GM21360 (cell line): Measurements from ENCODE around the gene CLDN16.

Source experiments
- ATAC-seq: cut with Tn5 transposase; IDR thresholded peaks from one replicate; pipeline ENCODE4 v1.9.1; 2021; ENCODE audit warnings: mild to moderate bottlenecking, moderate library complexity; ENCODE audit not compliant: unreplicated experiment

The CLDN16 gene

DNA sequence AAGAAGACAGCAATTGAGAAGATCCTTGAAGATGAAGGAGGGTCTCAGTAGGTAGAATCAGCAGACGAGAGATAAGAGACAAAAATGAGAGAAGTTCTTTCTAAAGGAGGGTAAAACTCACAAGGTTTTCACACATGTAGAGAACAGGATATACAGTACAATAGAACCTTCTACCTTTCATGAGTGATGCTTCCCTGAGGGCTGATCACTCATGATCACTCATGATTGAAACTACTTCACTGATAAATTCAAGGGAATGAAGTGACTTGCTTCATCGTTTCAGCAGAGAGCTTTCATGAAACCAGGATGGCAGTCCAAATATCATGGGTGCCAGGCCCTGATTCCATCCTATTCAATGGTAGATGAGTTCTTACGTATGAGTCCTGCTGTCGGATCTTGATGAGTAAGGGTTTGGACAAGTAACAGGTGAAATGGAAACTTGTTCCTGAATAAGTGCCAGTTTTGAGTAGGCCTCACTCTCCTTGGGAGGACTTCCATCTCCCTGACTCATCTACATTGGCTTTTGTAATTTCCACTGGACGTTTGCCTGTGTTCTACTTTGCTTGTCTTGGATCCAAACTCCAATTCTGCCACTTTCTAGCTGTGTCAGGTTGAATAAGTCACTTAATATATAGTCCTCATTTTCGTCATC is 9.6 kb upstream of the CLDN16 start:
- ATAC-seq, result no peak

- no peak for ATAC-seq
Measured at GRCh38 chr3:190380184-190380583, 7.8 kb upstream of the CLDN16 start.

- no peak for ATAC-seq
Measured at GRCh38 chr3:190381441-190381840, 6.5 kb upstream of the CLDN16 start.

DNA sequence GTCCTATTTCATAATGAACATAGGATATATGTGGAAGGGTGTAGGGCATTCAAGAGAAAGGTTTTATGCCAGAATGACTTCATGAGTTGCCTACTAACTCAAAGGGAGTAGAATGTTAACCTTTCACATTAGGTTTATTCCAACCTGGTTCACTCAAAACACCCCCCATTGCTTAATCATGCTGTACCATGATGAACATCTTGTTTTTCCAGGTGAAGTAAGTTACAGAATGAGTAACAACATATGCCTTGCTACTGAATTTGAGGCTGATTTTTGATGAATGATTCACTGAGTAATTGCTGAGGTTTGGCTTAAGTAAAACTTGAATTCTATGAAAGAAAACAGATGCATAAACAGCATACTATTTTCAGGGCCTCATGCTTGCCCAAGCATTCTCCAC is 5.9 kb upstream of the CLDN16 start:
- ATAC-seq, result no peak

- ATAC-seq, result peak; percentile 97
Measured at GRCh38 chr3:190384309-190384756, 3.6 kb upstream of the CLDN16 start.

GRCh38 chr3:190385731-190386688 is 2.0 kb upstream of the CLDN16 start:
- ATAC-seq, result no peak

DNA sequence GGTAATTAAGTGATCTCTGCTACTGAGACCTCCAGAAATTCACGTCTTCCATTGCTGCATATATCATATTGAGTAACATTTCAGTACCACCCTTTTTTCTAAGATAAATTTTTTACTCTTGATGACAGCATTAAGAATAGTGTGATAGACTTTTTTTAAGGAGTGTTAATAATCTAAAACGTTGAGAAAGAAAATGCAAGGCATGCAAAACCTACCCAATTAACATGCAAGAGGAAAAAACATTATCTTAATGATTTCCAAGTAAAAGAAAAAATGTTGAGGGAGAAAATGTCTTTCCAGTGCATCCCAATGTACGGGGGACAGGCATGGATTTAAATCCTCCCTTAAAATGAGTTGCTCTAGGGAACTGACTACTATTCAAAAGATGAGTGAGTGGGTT is 740 bp downstream of the CLDN16 start:
- no peak for ATAC-seq

GRCh38 chr3:190396001-190396400 is 8.0 kb downstream of the CLDN16 start:
- ATAC-seq, result no peak

- ATAC-seq, result no peak
Measured at GRCh38 chr3:190397889-190398288, 9.9 kb downstream of the CLDN16 start.

GRCh38 chr3:190399677-190400076 is 11.7 kb downstream of the CLDN16 start:
- no peak for ATAC-seq

GRCh38 chr3:190401963-190402362 is 14.0 kb downstream of the CLDN16 start:
- no peak for ATAC-seq

DNA sequence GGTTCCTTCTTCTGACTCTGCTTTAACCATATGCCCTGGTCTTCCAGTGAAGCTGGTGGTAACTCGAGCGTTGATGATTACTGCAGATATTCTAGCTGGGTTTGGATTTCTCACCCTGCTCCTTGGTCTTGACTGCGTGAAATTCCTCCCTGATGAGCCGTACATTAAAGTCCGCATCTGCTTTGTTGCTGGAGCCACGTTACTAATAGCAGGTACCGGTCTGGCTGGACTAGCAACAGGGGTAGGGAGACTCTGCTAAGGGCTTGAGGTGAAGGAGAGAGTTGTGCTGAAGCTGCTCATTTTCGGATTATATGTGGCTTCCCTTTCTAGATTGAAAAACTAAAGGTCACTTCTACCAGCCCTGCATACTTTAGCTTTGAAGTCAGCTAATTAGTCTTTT is 16.8 kb downstream of the CLDN16 start:
- no peak for ATAC-seq

GRCh38 chr3:190414297-190414696 is 26.3 kb downstream of the CLDN16 start:
- ATAC-seq, result no peak

DNA sequence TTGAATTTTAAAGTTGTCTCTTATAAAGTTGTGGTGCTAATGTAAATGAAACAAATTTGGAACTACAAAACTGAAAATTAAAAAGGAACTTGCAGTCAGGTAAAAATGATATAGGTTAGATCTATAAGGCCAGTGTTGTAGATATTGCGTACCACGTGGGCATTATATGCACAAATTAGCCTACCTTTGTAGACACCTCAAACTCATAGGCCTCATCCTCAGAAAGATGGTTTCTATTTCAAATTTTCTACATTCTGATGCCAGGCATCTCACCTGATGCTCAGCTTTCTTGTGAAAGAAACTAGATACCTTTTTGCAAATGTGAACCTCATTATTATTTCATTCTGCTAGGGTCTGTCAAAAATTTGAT is 36.1 kb downstream of the CLDN16 start:
- peak; percentile 17 for ATAC-seq

GRCh38 chr3:190424478-190425439 is 36.8 kb downstream of the CLDN16 start:
- ATAC-seq, result peak; percentile 68

DNA sequence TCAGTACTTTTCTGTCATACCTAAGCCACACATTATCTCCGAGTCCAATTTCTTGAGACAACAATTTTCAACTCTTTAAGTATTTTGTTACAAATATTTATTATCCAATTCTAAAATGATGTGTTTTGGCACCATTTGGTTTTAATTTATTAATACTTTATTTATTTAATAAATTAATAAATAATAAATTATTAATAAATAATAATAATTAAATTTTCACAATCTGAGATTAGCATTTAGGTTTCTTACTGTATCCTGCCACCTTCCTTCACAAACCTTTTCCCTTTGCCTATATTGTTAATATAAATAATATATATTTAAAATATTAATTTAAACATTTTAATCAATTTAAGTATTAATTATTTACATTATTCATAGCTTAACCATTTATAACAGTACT is 37.9 kb downstream of the CLDN16 start:
- ATAC-seq, result no peak

GRCh38 chr3:190426806-190427507 is 39.0 kb downstream of the CLDN16 start:
- ATAC-seq, result no peak

DNA sequence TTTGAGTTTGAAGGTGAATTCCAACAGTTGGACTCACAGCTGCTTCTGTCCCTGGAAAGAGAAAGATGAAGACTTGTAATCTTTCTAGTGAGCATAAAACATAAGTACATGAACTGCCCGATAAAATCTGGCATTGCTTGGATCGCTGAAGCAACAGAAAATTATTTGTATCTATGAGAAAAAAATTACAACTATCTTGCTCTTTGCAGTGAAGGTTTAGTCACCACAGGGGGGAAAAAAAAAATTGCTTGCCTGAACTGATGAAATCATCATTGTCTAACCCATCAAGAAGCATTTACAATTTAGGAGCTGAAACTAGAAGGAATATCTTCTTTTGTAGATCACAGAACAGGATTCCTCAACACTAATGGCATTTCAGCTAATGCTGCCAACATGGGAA is 41.7 kb downstream of the CLDN16 start:
- no peak for ATAC-seq

DNA sequence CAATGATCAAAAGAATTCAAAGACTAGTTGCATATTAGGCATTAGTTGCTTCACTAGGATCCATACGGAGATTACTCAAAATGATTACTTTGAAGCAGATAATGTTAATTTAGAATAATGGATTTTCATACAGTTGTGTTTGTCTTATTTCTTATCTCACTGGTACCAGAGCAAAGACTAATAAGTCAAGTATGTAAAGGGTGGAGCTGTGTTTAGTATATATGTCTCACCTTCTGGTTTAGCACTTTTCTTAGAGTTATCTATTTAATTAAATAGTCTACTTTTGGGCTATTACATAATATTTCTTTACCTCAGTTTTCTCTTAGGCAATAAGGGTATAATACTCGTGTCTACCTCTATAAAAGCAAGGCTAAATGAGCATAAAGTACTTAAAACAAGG is 42.9 kb downstream of the CLDN16 start:
- ATAC-seq, result no peak

DNA sequence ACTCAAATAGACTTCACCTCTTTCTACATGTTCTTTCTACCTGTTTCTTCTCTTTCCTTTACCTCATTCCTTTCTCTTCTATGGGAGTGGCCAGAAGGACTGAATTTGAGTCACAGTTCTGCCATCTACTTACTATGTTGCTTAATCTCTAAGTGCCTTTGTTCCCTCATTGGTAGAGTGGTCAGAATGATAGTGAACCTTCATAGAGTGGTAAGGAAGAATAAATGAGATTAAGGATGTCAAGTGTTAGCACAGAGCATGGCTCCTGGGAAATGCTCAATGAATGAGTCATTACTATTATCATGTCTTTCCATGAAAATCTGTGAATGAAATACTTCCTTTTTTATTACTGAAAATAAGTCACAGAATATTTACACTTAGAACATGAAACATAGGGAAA is 44.3 kb downstream of the CLDN16 start:
- no peak for ATAC-seq
